Stimulated activated naive CD8-positive, alpha-beta T cell treated with anti-CD3 and anti-CD28 coated beads, Interleukin-15, Interleukin-2, amounts not matched to agents 100 ng/mL and 50 ng/mL, for 24 hours (primary cell): ENCODE measurements around the gene RAP2C.
"Not testable (repeated sequence)": the region's sequence is repeated elsewhere in the genome, so short reads cannot be mapped to it uniquely, and the experiment has no call there.

Source experiments
- H3K27ac Mint-ChIP-seq: one replicate; pipeline ENCODE4 v1.8.0; 2021; ENCODE audit warnings: mild to moderate bottlenecking, mixed read lengths
- H3K27me3 Mint-ChIP-seq: one replicate; pipeline ENCODE4 v1.8.0; 2021; ENCODE audit warnings: mixed read lengths
- H3K36me3 Mint-ChIP-seq: one replicate; pipeline ENCODE4 v1.8.0; 2021; ENCODE audit warnings: low read depth, mixed read lengths
- H3K4me1 Mint-ChIP-seq: one replicate; pipeline ENCODE4 v1.8.0; 2021; ENCODE audit warnings: low read depth, mixed read lengths
- H3K4me3 Mint-ChIP-seq: one replicate; pipeline ENCODE4 v1.8.0; 2021; ENCODE audit warnings: mild to moderate bottlenecking, mixed read lengths
- H3K9me3 Mint-ChIP-seq: one replicate; pipeline ENCODE4 v1.8.0; 2021; ENCODE audit warnings: mixed read lengths

Gene RAP2C

GRCh38 chrX:132173647-132174046, 45.6 kb downstream of the RAP2C start:
- no peaks in the 10 kb centered on the region for H3K4me1 Mint-ChIP-seq
- no peak overlapping the region for H3K27ac Mint-ChIP-seq
- no peaks in the 10 kb centered on the region for H3K9me3 Mint-ChIP-seq
- H3K36me3 Mint-ChIP-seq, result no peaks in the 10 kb centered on the region
- H3K27me3 Mint-ChIP-seq, result no peaks in the 10 kb centered on the region
- no peak overlapping the region for H3K4me3 Mint-ChIP-seq

GRCh38 chrX:132171881-132172280, 47.4 kb downstream of the RAP2C start:
- Mint-ChIP-seq H3K4me1 (no peaks in the 10 kb centered on the region), H3K27ac (no peak overlapping the region), H3K9me3 (no peaks in the 10 kb centered on the region), H3K27me3 (peaks cover under 1% of the 10 kb centered on the region), H3K4me3 (no peak overlapping the region), H3K36me3 (no peaks in the 10 kb centered on the region)

GRCh38 chrX:132171478-132171877, 47.8 kb downstream of the RAP2C start:
- Mint-ChIP-seq H3K36me3 (no peaks in the 10 kb centered on the region), H3K27ac (no peak overlapping the region), H3K4me1 (no peaks in the 10 kb centered on the region), H3K4me3 (no peak overlapping the region), H3K9me3 (no peaks in the 10 kb centered on the region), H3K27me3 (peaks cover 3% of the 10 kb centered on the region)

- H3K27me3 Mint-ChIP-seq, result peaks cover 3% of the 10 kb centered on the region
- no peak overlapping the region for H3K4me3 Mint-ChIP-seq
- no peak overlapping the region for H3K27ac Mint-ChIP-seq
- H3K4me1 Mint-ChIP-seq, result no peaks in the 10 kb centered on the region
- H3K9me3 Mint-ChIP-seq, result no peaks in the 10 kb centered on the region
- H3K36me3 Mint-ChIP-seq, result no peaks in the 10 kb centered on the region
Observed at GRCh38 chrX:132169554-132169953, 49.7 kb downstream of the RAP2C start.

GRCh38 chrX:132165651-132166050, 53.6 kb downstream of the RAP2C start:
- Mint-ChIP-seq H3K4me1 (no peaks in the 10 kb centered on the region), H3K27ac (no peak overlapping the region), H3K9me3 (no peaks in the 10 kb centered on the region), H3K36me3 (no peaks in the 10 kb centered on the region), H3K4me3 (no peak overlapping the region), H3K27me3 (peaks cover 3% of the 10 kb centered on the region)

- Mint-ChIP-seq H3K27ac (no peak overlapping the region), H3K4me1 (no peaks in the 10 kb centered on the region), H3K4me3 (no peak overlapping the region), H3K9me3 (no peaks in the 10 kb centered on the region), H3K27me3 (peaks cover 3% of the 10 kb centered on the region), H3K36me3 (no peaks in the 10 kb centered on the region)
Observed at GRCh38 chrX:132165005-132165404, 54.2 kb downstream of the RAP2C start.

- not testable (repeated sequence) for H3K4me3 Mint-ChIP-seq, H3K4me1 Mint-ChIP-seq, H3K27me3 Mint-ChIP-seq, H3K36me3 Mint-ChIP-seq, H3K9me3 Mint-ChIP-seq, H3K27ac Mint-ChIP-seq
Observed at GRCh38 chrX:132163094-132163493, 56.2 kb downstream of the RAP2C start.

- H3K9me3 Mint-ChIP-seq, result no peaks in the 10 kb centered on the region
- H3K27ac Mint-ChIP-seq, result no peak overlapping the region
- H3K4me3 Mint-ChIP-seq, result no peak overlapping the region
- no peaks in the 10 kb centered on the region for H3K4me1 Mint-ChIP-seq
- no peaks in the 10 kb centered on the region for H3K27me3 Mint-ChIP-seq
- no peaks in the 10 kb centered on the region for H3K36me3 Mint-ChIP-seq
Observed at GRCh38 chrX:132153166-132153565, 66.1 kb downstream of the RAP2C start.
